ENCODE results near the gene AGO1. TPM values are rescaled to one million over a fixed set of nuclear protein-coding genes. Genes with fewer than 3 reads are reported as not detected.

The AGO1 gene
- total and polyA plus RNA-seq, 2 of the 8 experiments (the other 6 are each of a cell fraction or from before 2014, with no cell fraction given), result 15.1 to 73.7 TPM

- TF ChIP-seq CHD7 (IDR thresholded peaks at IDR 0.05; ENCODE audit: insufficient replicate concordance, low read length), result no peak
- no peak for TF ChIP-seq RAD21 (IDR thresholded peaks at IDR 0.05 in 1 of 2, conservative IDR thresholded peaks at IDR 0.05 in 1 of 2; ENCODE audit: low read depth in 2 of 2, low read length in 2 of 2)
- TF ChIP-seq ATF2 (IDR thresholded peaks at IDR 0.05; ENCODE audit: low read length), result no peak
- no peak for TF ChIP-seq EGR1 (IDR thresholded peaks at IDR 0.05; ENCODE audit: borderline replicate concordance, low read depth, low read length)
- TF ChIP-seq TAF7 (optimal IDR thresholded peaks at IDR 0.05; ENCODE audit: borderline replicate concordance, low read depth, low read length), result no peak
Measured at GRCh38 chr1:35915693-35916092, 32.7 kb downstream of the AGO1 start (continued).
